Colonic mucosa (tissue), 4 donors: Measurements from ENCODE around the gene LY6G6F. TPM values are rescaled to one million over a fixed set of nuclear protein-coding genes. Genes with fewer than 3 reads are reported as not detected.

Experiments used
- DNase-seq: peaks from one replicate; pipeline ENCODE4 v3.0.0-alpha.2; 2020
- H3K27ac ChIP-seq: fragments of 200-600 bp; one replicate; pipeline ENCODE4 v1.8.0; 2021
- H3K27me3 ChIP-seq: fragments of 200-600 bp; one replicate; pipeline ENCODE4 v1.8.0; 2021
- H3K36me3 ChIP-seq: fragments of 200-600 bp; one replicate; pipeline ENCODE4 v1.8.0; 2021
- H3K4me1 ChIP-seq: fragments of 200-600 bp; one replicate; pipeline ENCODE4 v1.8.0; 2021; ENCODE audit warnings: mild to moderate bottlenecking
- H3K4me3 ChIP-seq: fragments of 200-600 bp; one replicate; pipeline ENCODE4 v1.8.0; 2021
- H3K9ac ChIP-seq, 2 donors: one replicate each; pipeline ENCODE4 v1.7.0; 2013; ENCODE audit warnings: control low read depth in 2 of 2, low read depth in 2 of 2, low read length in 2 of 2
- H3K9me3 ChIP-seq: fragments of 200-600 bp; one replicate; pipeline ENCODE4 v1.8.0; 2021
- intact Hi-C: fragments of 100-400 bp; cut with DNase I; formaldehyde crosslinking; loops from one replicate; pipeline ENCODE4 v1.14.1; 2022
- total RNA-seq, 2 donors: library from RNA; stranded (reverse); fragmentation: NEBNext Ultra II Directional in 1 of 2; extraction: Animal tissue kit (Norgen Biotek cat#: 25700) in 1 of 2; gene quantifications; one replicate each; pipeline ENCODE4 v1.2.1, GENCODE V29; 2021
- TF ChIP-seq, protein P1 (sequence below): fragments of 200-600 bp; IDR thresholded peaks from one replicate; pipeline ENCODE4 v1.8.0; 2022; ENCODE audit warnings: antibody characterized with exemption, mild to moderate bottlenecking
- donor health status: healthy.
- donor health status: DM: no; HTN: no; CAD: no.
- donor health status: DM: no; HTN: no; CAD: no.

The LY6G6F gene
- total RNA-seq, 2 donors from 2014 or later = not detected

DNA sequence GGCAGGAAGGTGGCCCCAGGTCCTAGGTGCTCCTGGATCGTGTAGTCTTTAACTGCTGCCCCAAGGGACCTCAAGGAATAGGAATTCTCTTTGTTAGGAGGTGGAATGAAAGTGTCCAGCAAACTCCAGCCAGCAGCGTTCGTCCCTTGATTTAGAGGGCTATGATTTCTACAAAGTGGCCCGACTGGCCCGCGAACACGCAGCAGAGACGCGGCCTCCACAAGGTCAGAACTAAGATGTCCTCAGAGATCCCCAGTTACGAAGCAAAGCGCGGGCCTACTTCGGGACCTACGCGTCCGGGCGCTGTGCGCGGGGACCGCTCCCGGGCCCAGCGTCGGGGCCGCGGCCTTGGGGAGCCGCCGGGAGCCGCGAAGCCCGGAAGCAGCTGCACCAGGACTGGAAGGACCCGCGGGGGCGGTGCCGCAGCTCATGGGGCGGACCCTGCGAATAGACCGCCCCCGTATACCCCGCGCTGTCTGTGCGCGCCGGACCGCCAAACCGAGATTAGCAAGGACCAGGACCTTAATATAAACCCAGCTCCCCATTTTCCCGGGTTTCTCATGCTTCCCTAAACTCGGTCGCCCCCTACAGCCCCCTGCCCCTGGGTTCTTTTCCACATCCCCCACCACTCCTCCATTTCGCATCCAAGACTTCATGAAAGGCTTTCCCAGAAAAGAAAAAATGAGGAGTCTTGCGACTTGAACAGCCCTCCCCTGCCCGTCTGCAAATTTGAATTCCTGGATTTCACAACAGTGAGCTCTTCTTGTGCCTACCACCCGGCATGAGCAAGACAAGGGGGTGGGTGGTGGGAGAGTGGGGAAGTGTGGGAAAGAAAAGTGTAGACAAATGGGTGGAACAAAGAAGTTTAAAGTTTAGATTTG lies 46.0 kb upstream of the LY6G6F start, which contains the start of gene C6orf47:
C6orf47 (minus strand) TSS at position 398 of the 881 bp plus-strand sequence. CDS start 831 bp downstream, outside the sequence.
- peak within 1 kb of the TSS; percentile 76 for H3K4me3 ChIP-seq
- intact Hi-C loops = no loop called here
- DNase-seq = peak; percentile 90
- peaks cover 25% of the 10 kb centered on the region for H3K4me1 ChIP-seq
- H3K36me3 ChIP-seq = no peaks in the 10 kb centered on the region
- H3K27ac ChIP-seq = peak within 1 kb of the TSS; percentile 89
- peak within 1 kb of the TSS; percentile 75 to 94 for H3K9ac ChIP-seq
- H3K27me3 ChIP-seq = no peaks in the 10 kb centered on the region
- TF ChIP-seq, protein P1, sequence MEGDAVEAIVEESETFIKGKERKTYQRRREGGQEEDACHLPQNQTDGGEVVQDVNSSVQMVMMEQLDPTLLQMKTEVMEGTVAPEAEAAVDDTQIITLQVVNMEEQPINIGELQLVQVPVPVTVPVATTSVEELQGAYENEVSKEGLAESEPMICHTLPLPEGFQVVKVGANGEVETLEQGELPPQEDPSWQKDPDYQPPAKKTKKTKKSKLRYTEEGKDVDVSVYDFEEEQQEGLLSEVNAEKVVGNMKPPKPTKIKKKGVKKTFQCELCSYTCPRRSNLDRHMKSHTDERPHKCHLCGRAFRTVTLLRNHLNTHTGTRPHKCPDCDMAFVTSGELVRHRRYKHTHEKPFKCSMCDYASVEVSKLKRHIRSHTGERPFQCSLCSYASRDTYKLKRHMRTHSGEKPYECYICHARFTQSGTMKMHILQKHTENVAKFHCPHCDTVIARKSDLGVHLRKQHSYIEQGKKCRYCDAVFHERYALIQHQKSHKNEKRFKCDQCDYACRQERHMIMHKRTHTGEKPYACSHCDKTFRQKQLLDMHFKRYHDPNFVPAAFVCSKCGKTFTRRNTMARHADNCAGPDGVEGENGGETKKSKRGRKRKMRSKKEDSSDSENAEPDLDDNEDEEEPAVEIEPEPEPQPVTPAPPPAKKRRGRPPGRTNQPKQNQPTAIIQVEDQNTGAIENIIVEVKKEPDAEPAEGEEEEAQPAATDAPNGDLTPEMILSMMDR = no peak
- no peaks in the 10 kb centered on the region for H3K9me3 ChIP-seq

DNA sequence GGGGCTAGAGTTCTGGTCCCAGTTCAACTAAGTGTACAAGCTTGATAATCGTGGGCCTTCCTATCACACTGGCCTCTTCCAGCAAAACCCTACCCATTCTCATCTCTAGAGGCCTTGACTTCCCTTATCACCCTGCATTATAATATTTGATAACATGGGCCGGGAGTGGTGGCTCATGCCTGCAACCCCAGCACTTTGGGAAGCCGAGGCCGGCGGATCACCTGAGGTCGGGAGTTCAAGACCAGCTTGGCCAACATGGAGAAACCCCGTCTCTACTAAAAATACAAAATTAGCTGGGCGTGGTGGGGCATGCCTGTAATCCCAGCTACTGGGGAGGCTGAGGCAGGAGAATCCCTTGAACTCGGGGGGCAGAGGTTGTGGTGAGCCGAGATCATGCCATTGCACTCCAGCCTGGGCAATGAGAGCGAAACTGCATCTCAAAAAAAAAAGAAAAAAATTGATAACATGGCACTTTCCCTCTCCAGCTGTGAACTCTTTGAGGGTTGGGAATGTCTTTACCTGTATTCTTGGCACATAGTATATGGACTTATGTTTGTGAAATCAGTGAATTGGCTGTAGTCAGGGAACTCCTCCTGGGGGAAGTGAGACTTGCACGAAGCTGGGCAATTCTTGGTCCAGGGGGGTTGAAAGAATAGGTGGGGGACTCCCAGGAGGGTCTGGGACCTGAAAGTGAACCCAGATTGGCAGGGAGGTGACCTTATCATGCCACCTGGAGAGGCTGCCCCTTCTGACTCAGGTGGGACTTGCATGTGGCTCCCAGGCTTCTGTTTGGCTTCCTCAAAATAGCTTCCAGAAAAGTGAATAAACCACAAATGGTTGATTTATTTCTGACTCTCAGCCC lies 45.2 kb upstream of the LY6G6F start:
- intact Hi-C loops = no loop called here
- DNase-seq = no peak
- Histone ChIP-seq H3K4me3 (peak overlapping the region; percentile 76), H3K27ac (peak overlapping the region; percentile 89), H3K9ac (peak overlapping the region in 1 of 2 donors; percentile 94), H3K27me3 (no peaks in the 10 kb centered on the region), H3K9me3 (no peaks in the 10 kb centered on the region), H3K36me3 (no peaks in the 10 kb centered on the region), H3K4me1 (peaks cover 22% of the 10 kb centered on the region)
- TF ChIP-seq, protein P1 = no peak

DNA sequence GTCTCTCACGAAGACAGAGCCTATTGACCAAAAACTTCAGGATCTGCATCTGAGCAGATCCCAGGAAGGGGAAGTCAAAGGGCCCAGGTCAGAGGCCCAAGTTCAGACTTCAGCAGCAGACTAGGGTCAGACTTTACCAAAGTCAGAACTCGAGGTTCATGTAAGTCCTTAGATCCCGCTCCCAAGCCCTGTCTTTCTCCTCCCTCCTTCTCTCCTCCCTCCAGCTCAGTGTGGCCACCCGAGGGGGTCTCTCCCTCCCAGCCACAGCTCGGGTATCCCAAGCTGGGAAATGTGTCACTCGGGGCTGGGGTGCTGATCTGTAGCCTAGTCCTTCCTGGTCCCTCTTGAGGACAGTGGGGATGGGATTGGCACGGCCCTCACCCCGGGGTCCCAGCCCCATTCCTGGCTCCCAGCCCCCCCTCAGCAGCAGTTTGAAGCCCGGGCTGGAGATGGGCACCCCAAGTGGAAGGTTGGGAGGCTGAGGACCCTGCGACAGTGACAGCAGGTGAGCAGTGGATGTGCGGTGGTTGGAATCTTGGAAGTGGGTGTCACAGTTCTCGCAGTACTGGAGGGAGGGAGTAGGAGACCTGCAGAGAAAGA lies 44.4 kb upstream of the LY6G6F start:
- Histone ChIP-seq H3K27ac (no peak overlapping the region), H3K9ac (peak overlapping the region in 1 of 2 donors; percentile 26), H3K27me3 (no peaks in the 10 kb centered on the region), H3K9me3 (no peaks in the 10 kb centered on the region), H3K36me3 (no peaks in the 10 kb centered on the region), H3K4me3 (no peak overlapping the region), H3K4me1 (peaks cover 27% of the 10 kb centered on the region)
- DNase-seq = no peak
- intact Hi-C loops = no loop called here
- TF ChIP-seq, protein P1 = no peak

DNA sequence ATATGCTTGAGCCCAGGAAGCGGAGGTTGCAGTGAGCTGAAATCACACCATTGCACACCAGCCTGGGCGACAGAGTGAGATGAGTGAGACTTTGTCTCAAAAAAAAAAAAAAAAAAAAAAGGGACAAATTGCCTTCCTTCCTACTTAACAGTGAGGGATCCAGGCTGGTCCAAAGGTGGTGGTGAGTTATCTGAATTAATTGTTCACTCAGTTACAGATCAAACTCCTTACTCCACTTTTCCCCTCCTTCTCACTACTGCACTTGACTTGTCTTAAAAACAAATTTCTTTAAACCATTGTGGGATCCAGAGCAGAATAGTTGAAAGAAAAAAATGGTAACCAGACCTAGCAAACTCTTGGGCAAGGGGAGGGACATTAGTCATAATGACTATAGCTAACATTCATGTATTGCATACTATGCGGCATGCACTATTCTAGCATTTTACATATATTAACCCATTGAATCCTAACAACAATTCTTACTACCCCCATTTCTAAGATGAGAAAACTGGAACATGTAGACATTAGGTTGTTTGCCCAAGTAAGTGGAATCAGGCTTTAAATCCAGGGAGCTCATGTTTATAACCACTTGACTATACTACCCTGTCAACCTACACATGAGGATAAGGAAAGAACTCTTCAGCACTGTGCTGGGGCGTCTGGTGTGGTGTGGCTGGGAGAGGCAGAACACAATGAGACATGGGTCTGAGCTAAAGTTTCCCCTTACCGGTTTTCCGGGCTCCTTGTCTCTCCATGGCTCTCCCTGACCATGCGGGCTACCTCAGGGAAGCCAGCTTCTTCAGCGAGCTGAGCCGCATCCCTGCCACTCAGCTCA lies 43.3 kb upstream of the LY6G6F start:
- intact Hi-C loops = no loop called here
- TF ChIP-seq, protein P1 = no peak
- Histone ChIP-seq H3K4me1 (peaks cover 27% of the 10 kb centered on the region), H3K27me3 (no peaks in the 10 kb centered on the region), H3K9me3 (no peaks in the 10 kb centered on the region), H3K27ac (peak overlapping the region; percentile 91), H3K36me3 (peaks cover 3% of the 10 kb centered on the region), H3K4me3 (peak overlapping the region; percentile 87), H3K9ac (peak overlapping the region; percentile 71 to 96)
- DNase-seq = no peak
